K562 (cell line): ENCODE measurements around the gene DZIP1. TPM values are rescaled to one million over a fixed set of nuclear protein-coding genes. Genes with fewer than 3 reads are reported as not detected.

ENCODE experiments used
- ATAC-seq: fragments of 200-7000 bp; cut with Tn5 transposase; 3 replicates; pipeline ENCODE4 v1.9.1; 2020; ENCODE audit warnings: moderate library complexity
- BruUV-seq: library from RNA; stranded (reverse); fragments of 400-500 nt; replicated peaks from 2 replicates; lab custom pipeline; 2021; lab: Mats Ljungman, UMichigan
- CTCF ChIA-PET: fragments of 300-600 bp; formaldehyde crosslinking; extraction: SDS; loops from one replicate; lab custom pipeline; 2021; ENCODE audit warnings: low intra/inter-chr PET ratio; lab: Yijun Ruan, JAX
- POLR2A ChIA-PET: fragments of 300-600, 350-650 bp; sonication (Branson Sonifier 250); formaldehyde crosslinking; extraction: SDS; loops from one replicate; lab custom pipeline; 2021; ENCODE audit warnings: antibody characterized with exemption, inconsistent platforms; lab: Yijun Ruan, JAX
- DNase-seq, 4 experiments: peaks; one replicate each; pipeline versions ENCODE4 v3.0.0 to v3.0.0-alpha.2; 2011 to 2018; ENCODE audit warnings: low spot score in 3 of 4, mixed read lengths in 3 of 4; ENCODE audit errors: extremely low read depth in 1 of 4
- FAIRE-seq: peaks from 2 replicates; lab custom pipeline; 2011; peaks lifted over from hg19 to GRCh38; lab: Jason Lieb, UNC
- H2AFZ ChIP-seq: 2 replicates; pipeline ENCODE4 v1.6.0; 2011; ENCODE audit warnings: low read depth, low read length, control low read depth, inconsistent platforms
- H3K27ac ChIP-seq: fragments of 200-600 bp; 3 replicates; pipeline ENCODE4 v1.8.0; 2011; ENCODE audit warnings: low read depth, mild to moderate bottlenecking, control low read depth, inconsistent platforms, low read length, moderate library complexity, mixed read lengths; ENCODE audit errors: extremely low read depth
- H3K27me3 ChIP-seq, 2 experiments: fragments of 300-600 bp in 1 of 2; 2 replicates in 1 of 2; 3 replicates in 1 of 2; pipeline versions ENCODE4 v1.6.0 to v1.8.0; 2011; ENCODE audit warnings: inconsistent platforms in 2 of 2, low read length in 2 of 2, mild to moderate bottlenecking in 1 of 2, mixed read lengths in 1 of 2, moderate library complexity in 1 of 2; ENCODE audit not compliant: control insufficient read depth in 2 of 2, insufficient read depth in 2 of 2
- H3K36me3 ChIP-seq: fragments of 300-600 bp; 3 replicates; pipeline ENCODE4 v1.8.0; 2011; ENCODE audit warnings: mild to moderate bottlenecking, low read length, inconsistent platforms; ENCODE audit not compliant: control insufficient read depth, insufficient read depth
- H3K4me1 ChIP-seq, 2 experiments: fragments of 200-600 bp in 1 of 2; replicated peaks in 1 of 2; 2 replicates in 1 of 2; 3 replicates in 1 of 2; pipeline versions ENCODE4 v1.5.1 to v1.8.0; 2011; ENCODE audit warnings: inconsistent platforms in 2 of 2, low read length in 2 of 2, mild to moderate bottlenecking in 1 of 2, mixed read lengths in 1 of 2, moderate library complexity in 1 of 2; ENCODE audit not compliant: control insufficient read depth in 2 of 2, insufficient read depth in 2 of 2
- H3K4me2 ChIP-seq: 2 replicates; pipeline ENCODE4 v1.6.1; 2011; ENCODE audit warnings: low read length, control low read depth, inconsistent platforms, mixed read lengths; ENCODE audit not compliant: insufficient read depth
- H3K4me3 ChIP-seq: fragments of 200-600 bp; sonication (generic), shearing (Covaris generic); 2 replicates; pipeline ENCODE4 v1.5.1; 2016; ENCODE audit warnings: control low read depth, inconsistent platforms
- H3K79me2 ChIP-seq: fragments of 200-600 bp; 3 replicates; pipeline ENCODE4 v1.8.0; 2011; ENCODE audit warnings: low read length, inconsistent platforms; ENCODE audit not compliant: control insufficient read depth, insufficient read depth
- H3K9ac ChIP-seq, 2 experiments: 2 replicates each; pipeline versions ENCODE4 v1.6.0 to v1.6.1; 2011; ENCODE audit warnings: low read depth in 2 of 2, low read length in 2 of 2, control low read depth in 1 of 2, inconsistent platforms in 1 of 2, mild to moderate bottlenecking in 1 of 2, mixed read lengths in 1 of 2; ENCODE audit not compliant: insufficient read depth in 1 of 2
- H3K9me1 ChIP-seq: one replicate; pipeline ENCODE4 v1.6.0; 2011; ENCODE audit warnings: inconsistent platforms, mild to moderate bottlenecking, low read length, moderate library complexity; ENCODE audit not compliant: control insufficient read depth, insufficient read depth
- H3K9me3 ChIP-seq: replicated peaks from 2 replicates; pipeline ENCODE4 v1.5.1; 2011; ENCODE audit warnings: low read depth, low read length, inconsistent platforms; ENCODE audit not compliant: control insufficient read depth, insufficient read depth
- H4K20me1 ChIP-seq: replicated peaks from 2 replicates; pipeline ENCODE4 v1.6.1; 2011; ENCODE audit warnings: low read length, inconsistent platforms, mixed read lengths; ENCODE audit not compliant: control insufficient read depth, insufficient read depth
- FOXK1 ChIP-seq: sonication (generic); formaldehyde crosslinking; IDR thresholded peaks from 2 replicates; pipeline ENCODE4 v1.8.0; 2022; ENCODE audit warnings: missing genetic modification reagents, mild to moderate bottlenecking, borderline replicate concordance
- ZNF12 ChIP-seq: sonication (generic); formaldehyde crosslinking; IDR thresholded peaks from 2 replicates; pipeline ENCODE4 v1.4.0; 2020; ENCODE audit warnings: mild to moderate bottlenecking, missing genetic modification reagents
- WGBS: fragments of 100-300 bp; shearing (Covaris generic); methylation state at CpG from one replicate; pipeline ENCODE4 v1.1.6; 2016; ENCODE audit warnings: low coverage, mixed read lengths; ENCODE audit not compliant: insufficient coverage; ENCODE audit errors: missing lambda C conversion rate; 5-methylcytosine and 5-hydroxymethylcytosine counted together
- in situ Hi-C: fragments of 300-500 bp; cut with MboI; formaldehyde crosslinking; loops from 4 replicates; pipeline ENCODE4 v1.15.0; 2018; ENCODE audit warnings: inconsistent platforms, mixed read lengths
- intact Hi-C: fragments of 100-400 bp; cut with micrococcal nuclease; formaldehyde crosslinking; loops from 2 replicates; pipeline ENCODE4 v1.14.2; 2022
- polyA plus RNA-seq, 8 experiments: library from polyadenylated mRNA; depleted of rRNA in 4 of 8; stranded (reverse) in 5 of 8; unstranded in 3 of 8; fragments of >200 nt; fragmentation: Nextera tagmentation in 2 of 8; fragmentation: Illumina TruSeq in 1 of 8; extraction: Ambion mirVana in 2 of 8; extraction: Trizol in 1 of 8; gene quantifications; 2 replicates each; pipeline versions ENCODE4 v1.2.1 to v1.2.3, GENCODE V29; 2011 to 2014; ENCODE audit warnings: inconsistent platforms in 1 of 8, missing spikeins in 1 of 8
- total RNA-seq, 7 experiments: library from RNA; depleted of rRNA in 6 of 7; stranded (reverse); fragments of >200 nt in 6 of 7; fragmentation: Illumina TruSeq in 2 of 7; extraction: Trizol in 2 of 7; gene quantifications; 2 replicates each; pipeline versions ENCODE4 v1.2.1 to v1.2.3, GENCODE V29; 2011 to 2021; ENCODE audit warnings: low replicate concordance in 1 of 7
- TF ChIP-seq, protein P1 (sequence below): sonication (generic); formaldehyde crosslinking; IDR thresholded peaks from 2 replicates; pipeline ENCODE4 v1.8.1; 2023; ENCODE audit warnings: mild to moderate bottlenecking, missing genetic modification reagents

DZIP1 gene
- total and polyA plus RNA-seq, 9 of the 15 experiments (the other 6 are each of a cell fraction or from before 2014, with no cell fraction given) = 0.07 TPM; not detected in 8

DNA sequence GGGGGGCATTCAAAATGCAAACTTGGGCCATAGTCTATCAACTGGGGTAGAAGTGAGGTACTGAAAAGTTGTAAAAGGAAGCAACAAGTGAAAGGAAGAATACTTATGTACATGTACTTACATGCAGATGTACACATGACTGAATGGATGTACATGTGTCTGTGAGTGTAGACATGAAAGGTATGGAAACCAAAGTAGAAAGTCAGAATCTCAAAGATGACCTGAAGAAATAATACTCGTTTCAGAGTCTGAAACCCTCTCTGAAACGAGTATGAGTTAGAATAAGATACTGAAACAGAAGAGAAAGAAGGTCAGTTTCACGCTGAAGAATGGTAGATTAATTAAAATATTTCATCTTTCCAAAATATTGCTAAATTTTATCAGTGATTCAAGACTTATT is 13.9 kb downstream of the DZIP1 start (continued):
- TF ChIP-seq ZNF12 (CRISPR knock-in tag) = no peak

DNA sequence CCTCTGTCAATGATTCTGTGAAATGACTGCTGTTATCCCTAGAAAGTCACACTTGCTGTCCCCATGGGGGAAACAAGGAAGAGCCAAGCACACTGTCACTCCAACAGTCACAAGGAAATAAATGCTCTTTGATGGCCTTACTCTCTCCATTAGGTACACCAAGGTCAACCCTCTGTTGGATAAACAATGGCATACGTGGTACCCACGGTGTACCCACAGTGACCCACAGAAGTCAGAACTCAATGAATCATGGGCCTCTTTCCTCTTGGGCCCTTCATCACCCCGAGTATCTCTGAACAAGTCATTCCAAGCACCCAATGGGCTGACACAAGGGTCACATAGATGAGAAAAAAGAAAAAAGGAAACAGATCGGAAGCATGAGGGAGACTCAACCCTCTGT is 15.4 kb downstream of the DZIP1 start:
- intact Hi-C loops = loop anchor here (10.0 kb wide), 2 partner anchors 596 to 1336 kb away; no protein-coding TSS in a partner anchor
- Histone ChIP-seq H3K9ac (no peak overlapping the region), H3K4me2 (no peak overlapping the region), H4K20me1 (no peaks in the 10 kb centered on the region)
- in situ Hi-C loops = no loop called here
- FAIRE-seq = no peak
- TF ChIP-seq FOXK1 = no peak
- TF ChIP-seq, protein P1, sequence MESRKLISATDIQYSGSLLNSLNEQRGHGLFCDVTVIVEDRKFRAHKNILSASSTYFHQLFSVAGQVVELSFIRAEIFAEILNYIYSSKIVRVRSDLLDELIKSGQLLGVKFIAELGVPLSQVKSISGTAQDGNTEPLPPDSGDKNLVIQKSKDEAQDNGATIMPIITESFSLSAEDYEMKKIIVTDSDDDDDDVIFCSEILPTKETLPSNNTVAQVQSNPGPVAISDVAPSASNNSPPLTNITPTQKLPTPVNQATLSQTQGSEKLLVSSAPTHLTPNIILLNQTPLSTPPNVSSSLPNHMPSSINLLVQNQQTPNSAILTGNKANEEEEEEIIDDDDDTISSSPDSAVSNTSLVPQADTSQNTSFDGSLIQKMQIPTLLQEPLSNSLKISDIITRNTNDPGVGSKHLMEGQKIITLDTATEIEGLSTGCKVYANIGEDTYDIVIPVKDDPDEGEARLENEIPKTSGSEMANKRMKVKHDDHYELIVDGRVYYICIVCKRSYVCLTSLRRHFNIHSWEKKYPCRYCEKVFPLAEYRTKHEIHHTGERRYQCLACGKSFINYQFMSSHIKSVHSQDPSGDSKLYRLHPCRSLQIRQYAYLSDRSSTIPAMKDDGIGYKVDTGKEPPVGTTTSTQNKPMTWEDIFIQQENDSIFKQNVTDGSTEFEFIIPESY (CRISPR knock-in tag) = no peak
- TF ChIP-seq, all 486 proteins: peak for 0
- Histone ChIP-seq H3K36me3 (no peaks in the 10 kb centered on the region), H3K79me2 (no peaks in the 10 kb centered on the region), H3K4me3 (no peak overlapping the region), H3K9me1 (no peaks in the 10 kb centered on the region), H3K9me3 (no peaks in the 10 kb centered on the region), H3K27me3 (peaks cover 0 to 13% of the 10 kb centered on the region in 2 experiments; a peak in 2 of 5 replicates), H2AFZ (no peak overlapping the region), H3K27ac (no peak overlapping the region), H3K4me1 (no peaks in the 10 kb centered on the region)
- DNase-seq (no peak), ATAC-seq (no peak)
- 0% methylated on average over 3 of the region's 4 CpGs for WGBS
- POLR2A ChIA-PET = no interaction called here
- CTCF ChIA-PET = interaction anchor here (0.5 kb wide), 1 partner anchor 16 kb away, joined by 3 read pairs; no protein-coding TSS in a partner anchor
- BruUV-seq = no TSS peak
